T-helper 9 cell (primary cell): Measurements from ENCODE around the gene MAGI1.
"Not testable (repeated sequence)": the region's sequence is repeated elsewhere in the genome, so short reads cannot be mapped to it uniquely, and the experiment has no call there.

ENCODE experiments used
- DNase-seq: peaks from one replicate; pipeline ENCODE4 v3.0.0-alpha.2; 2020

The MAGI1 gene

GRCh38 chr3:65581313-65581712 is 457.4 kb downstream of the MAGI1 start:
- no peak for DNase-seq

DNA sequence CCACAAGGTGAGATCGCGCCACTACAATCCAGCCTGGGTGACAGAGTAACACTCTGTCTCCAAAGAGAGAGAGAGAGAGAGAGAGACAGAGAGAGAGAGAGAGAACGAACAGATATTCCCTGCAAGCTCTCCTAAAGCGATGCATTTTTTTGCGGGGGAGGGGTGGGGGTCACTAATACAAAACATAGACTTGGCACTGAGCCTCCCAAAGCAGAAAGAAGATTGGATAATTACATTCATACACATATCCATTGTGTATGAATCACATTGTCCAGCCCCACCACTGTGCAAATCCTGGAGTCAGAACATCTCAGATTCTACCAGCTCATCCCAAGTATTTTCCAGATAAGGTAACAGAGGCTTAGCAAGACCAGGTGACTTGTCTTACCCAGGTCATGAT is 459.9 kb downstream of the MAGI1 start:
- DNase-seq, result no peak

DNA sequence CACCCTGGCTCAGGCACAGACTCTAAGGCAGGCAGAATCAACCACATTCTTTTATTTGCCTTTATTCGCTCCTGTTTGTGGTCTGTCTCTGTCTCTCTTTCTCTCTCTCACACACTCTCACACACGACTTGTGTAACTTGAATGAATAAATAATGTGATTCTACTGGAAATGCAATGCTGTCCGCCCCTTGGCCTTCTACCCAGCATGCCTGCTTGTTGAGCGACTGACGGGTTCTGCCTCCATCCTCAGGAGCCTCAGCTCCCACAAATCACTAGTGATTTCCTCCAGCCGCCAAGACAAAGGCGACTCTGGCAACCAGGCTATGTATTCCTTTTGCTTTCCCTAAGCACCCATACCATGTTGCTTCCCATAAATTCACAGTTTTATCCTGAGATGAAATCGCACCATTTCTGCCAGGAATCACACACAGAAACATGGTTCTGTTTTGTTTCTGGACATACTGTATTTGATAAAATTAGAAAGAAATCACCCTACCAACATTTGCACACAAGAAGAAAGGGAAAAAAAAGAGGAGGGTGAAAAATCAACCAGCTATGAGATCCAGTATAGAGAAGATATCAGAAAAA is 460.8 kb downstream of the MAGI1 start:
- DNase-seq, result no peak

GRCh38 chr3:65576966-65577365 is 461.8 kb downstream of the MAGI1 start:
- DNase-seq, result no peak

- no peak for DNase-seq
Observed at GRCh38 chr3:65576228-65576627, 462.5 kb downstream of the MAGI1 start.

GRCh38 chr3:65575376-65575840 is 463.3 kb downstream of the MAGI1 start:
- no peak for DNase-seq

GRCh38 chr3:65573548-65574116 is 465.1 kb downstream of the MAGI1 start:
- no peak for DNase-seq

- DNase-seq, result no peak
Observed at GRCh38 chr3:65572175-65572777, 466.4 kb downstream of the MAGI1 start.

GRCh38 chr3:65569845-65570405 is 468.8 kb downstream of the MAGI1 start:
- no peak for DNase-seq

DNA sequence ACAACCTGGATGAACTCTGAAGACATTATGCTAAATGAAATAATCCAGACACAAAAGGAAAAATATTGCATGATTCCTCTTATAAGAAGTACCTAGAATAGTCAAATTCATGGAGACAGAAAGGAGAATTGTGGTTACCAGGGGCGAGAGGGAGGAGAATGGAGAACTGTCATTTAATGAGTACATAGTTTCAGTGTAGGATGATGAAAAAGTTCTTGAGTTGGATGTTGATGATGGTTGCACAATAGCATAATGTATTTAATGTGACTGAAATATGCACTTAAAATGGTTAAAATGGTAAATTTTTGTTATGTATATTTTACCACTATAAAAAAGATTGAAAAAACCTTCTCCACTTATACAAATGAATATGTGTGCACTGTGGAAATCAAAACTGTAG is 469.6 kb downstream of the MAGI1 start:
- DNase-seq, result no peak

GRCh38 chr3:65568497-65568896 is 470.2 kb downstream of the MAGI1 start:
- no peak for DNase-seq

- not testable (repeated sequence) for DNase-seq
Observed at GRCh38 chr3:65565744-65566143, 473.0 kb downstream of the MAGI1 start.

- DNase-seq, result no peak
Observed at GRCh38 chr3:65564483-65564882, 474.2 kb downstream of the MAGI1 start.

- DNase-seq, result no peak
Observed at GRCh38 chr3:65563861-65564260, 474.9 kb downstream of the MAGI1 start.

DNA sequence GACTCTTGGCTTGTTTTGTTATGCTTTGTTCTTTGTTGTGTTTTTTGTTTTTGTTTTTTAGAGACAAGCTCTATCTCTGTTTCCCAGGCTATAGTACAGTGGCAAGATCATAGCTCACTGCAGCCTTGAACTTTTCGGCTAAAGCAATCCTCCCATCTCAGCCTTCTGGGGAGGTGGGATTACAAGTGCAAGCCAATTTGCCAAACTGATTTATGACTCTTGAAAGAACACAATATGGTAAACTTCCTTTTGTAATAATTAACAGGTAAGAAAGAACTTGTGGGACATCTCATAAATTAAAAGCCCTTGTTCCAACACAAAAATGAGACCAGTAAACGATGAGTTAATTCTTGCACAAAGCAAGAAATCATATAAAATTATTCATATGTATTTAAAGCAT is 476.3 kb downstream of the MAGI1 start:
- DNase-seq, result no peak

DNA sequence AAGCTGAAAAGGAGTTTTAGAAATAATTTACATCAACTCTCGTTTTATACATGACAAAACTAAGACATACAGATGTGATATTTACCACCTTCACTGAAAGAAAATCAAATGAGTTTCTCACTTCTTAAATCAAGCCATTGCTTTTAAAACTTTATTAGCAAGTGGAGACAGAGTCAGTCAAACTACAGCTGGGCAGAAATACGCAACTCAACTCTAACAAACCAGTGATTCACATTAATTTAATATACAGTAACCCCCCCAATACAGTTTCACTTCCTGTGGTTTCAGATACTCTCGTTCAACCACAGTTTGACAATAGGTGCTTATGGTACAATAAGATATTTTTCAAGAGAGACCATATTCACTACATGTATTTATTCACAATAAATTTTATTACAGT is 477.1 kb downstream of the MAGI1 start:
- DNase-seq, result no peak

- DNase-seq, result no peak
Observed at GRCh38 chr3:65560901-65561300, 477.8 kb downstream of the MAGI1 start.

- DNase-seq, result no peak
Observed at GRCh38 chr3:65560133-65560532, 478.6 kb downstream of the MAGI1 start.

- no peak for DNase-seq
Observed at GRCh38 chr3:65559643-65560042, 479.1 kb downstream of the MAGI1 start.

GRCh38 chr3:65558826-65559225 is 479.9 kb downstream of the MAGI1 start:
- no peak for DNase-seq

GRCh38 chr3:65557899-65558564 is 480.7 kb downstream of the MAGI1 start:
- DNase-seq, result no peak

GRCh38 chr3:65556934-65557577 is 481.7 kb downstream of the MAGI1 start:
- no peak for DNase-seq

DNA sequence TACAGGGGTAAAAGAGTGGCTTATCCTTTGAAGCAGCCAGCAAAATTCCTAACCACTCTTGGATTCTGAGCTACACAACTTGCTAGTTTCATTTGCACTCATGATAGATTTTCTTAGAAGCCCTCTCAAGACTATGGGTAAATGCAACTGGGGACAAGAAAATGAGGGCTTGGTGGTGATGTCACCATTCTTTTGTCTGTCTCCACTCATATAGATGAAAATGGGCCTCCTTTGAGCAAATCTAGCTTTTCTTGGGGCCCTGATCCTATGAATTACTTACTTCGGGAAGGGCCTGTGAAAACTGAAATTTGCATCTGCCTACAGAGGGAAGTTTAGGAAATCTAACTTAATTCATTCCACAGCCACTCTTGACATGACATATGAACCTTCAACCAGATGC is 486.3 kb downstream of the MAGI1 start:
- DNase-seq, result no peak
